ENCODE data around the gene PRKAR2A. TPM values are rescaled to one million over a fixed set of nuclear protein-coding genes. Genes with fewer than 3 reads are reported as not detected.

PRKAR2A gene
- total RNA-seq, 1 donor from 2014 or later = 47.6 TPM

- no peak overlapping the region for H3K4me3 Mint-ChIP-seq
- H3K27ac Mint-ChIP-seq (ENCODE audit: unreplicated experiment) = no peak overlapping the region
- no peaks in the 10 kb centered on the region for H3K36me3 Mint-ChIP-seq (ENCODE audit: low read depth)
- no peaks in the 10 kb centered on the region for H3K27me3 Mint-ChIP-seq (ENCODE audit: low read depth)
- H3K9me3 Mint-ChIP-seq = no peaks in the 10 kb centered on the region
- no peak for DNase-seq (ENCODE audit: low read depth, low spot score)
- H3K4me1 Mint-ChIP-seq = no peaks in the 10 kb centered on the region
- TF ChIP-seq, protein P1, sequence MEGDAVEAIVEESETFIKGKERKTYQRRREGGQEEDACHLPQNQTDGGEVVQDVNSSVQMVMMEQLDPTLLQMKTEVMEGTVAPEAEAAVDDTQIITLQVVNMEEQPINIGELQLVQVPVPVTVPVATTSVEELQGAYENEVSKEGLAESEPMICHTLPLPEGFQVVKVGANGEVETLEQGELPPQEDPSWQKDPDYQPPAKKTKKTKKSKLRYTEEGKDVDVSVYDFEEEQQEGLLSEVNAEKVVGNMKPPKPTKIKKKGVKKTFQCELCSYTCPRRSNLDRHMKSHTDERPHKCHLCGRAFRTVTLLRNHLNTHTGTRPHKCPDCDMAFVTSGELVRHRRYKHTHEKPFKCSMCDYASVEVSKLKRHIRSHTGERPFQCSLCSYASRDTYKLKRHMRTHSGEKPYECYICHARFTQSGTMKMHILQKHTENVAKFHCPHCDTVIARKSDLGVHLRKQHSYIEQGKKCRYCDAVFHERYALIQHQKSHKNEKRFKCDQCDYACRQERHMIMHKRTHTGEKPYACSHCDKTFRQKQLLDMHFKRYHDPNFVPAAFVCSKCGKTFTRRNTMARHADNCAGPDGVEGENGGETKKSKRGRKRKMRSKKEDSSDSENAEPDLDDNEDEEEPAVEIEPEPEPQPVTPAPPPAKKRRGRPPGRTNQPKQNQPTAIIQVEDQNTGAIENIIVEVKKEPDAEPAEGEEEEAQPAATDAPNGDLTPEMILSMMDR (conservative IDR thresholded peaks at IDR 0.05) = no peak
These were observed 34.0 kb upstream of the PRKAR2A start for GRCh38 chr3:48881652-48882114.

DNA sequence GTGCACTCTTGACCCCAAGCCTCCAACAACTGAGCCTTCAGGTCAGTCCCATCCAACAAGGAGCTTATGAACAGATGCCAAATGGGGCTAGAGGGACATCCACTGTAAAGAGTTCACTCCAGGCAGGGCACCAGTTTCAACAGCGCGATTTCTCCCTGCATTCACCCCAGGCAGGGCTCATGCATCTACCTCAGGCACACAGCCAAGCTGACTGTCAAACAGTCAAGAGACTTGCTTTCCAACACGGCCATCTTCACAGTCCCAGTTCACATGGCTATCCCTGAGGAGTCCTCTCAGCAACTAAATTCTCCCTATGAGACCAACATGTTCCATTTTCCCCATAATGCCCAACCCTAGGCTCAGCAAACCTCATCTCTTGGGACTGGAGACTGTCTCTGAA, 33.3 kb upstream of the PRKAR2A start:
- no peaks in the 10 kb centered on the region for H3K9me3 Mint-ChIP-seq

GRCh38 chr3:48879994-48880377, 32.3 kb upstream of the PRKAR2A start:
- H3K4me3 Mint-ChIP-seq = no peak overlapping the region

More for the DNA sequence above, 33.3 kb upstream of the PRKAR2A start:
- peak overlapping the region; percentile 37 for H3K27ac Mint-ChIP-seq (ENCODE audit: unreplicated experiment)
- H3K4me1 Mint-ChIP-seq = no peaks in the 10 kb centered on the region
- H3K36me3 Mint-ChIP-seq (ENCODE audit: low read depth) = no peaks in the 10 kb centered on the region
- TF ChIP-seq, protein P1 (conservative IDR thresholded peaks at IDR 0.05) = no peak
- no peaks in the 10 kb centered on the region for H3K27me3 Mint-ChIP-seq (ENCODE audit: low read depth)
- no peak for DNase-seq (ENCODE audit: low read depth, low spot score)
- no peak overlapping the region for H3K4me3 Mint-ChIP-seq

DNA sequence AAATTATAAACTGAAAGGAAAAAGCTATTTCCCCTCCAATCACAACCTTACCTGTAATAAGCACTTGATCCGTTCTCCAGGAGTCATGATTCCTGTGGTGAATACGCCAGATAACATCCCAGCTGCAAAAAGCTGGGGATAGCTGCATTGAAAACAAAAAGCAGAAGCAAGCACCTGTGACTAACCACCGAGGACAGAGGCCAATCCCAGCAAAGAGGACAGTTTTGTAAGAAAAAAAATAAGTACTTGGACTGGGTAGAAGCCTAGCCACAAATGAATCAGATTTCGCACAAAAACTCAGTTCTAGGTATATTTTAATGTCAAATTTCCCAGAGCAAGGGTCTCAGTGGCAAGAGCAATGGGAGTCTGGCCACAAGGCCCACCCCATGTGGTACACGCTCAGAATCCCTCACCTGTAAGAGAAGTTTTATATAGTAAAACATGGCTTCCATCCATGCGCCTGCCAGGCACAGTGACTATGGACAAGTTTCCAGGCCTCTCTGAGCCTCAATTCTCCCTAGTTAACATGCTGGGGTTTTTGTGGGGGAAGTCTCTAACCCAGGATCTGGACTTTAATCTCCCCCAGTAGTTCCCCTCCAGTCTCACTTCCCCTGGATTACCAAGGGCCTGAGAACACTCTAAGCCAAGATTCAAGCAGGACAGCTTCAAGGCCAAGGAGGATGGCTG, 31.8 kb upstream of the PRKAR2A start:
- Mint-ChIP-seq H3K27me3 (ENCODE audit: low read depth) (no peaks in the 10 kb centered on the region), H3K27ac (ENCODE audit: unreplicated experiment) (no peak overlapping the region), H3K9me3 (no peaks in the 10 kb centered on the region), H3K4me3 (no peak overlapping the region), H3K36me3 (ENCODE audit: low read depth) (no peaks in the 10 kb centered on the region), H3K4me1 (no peaks in the 10 kb centered on the region)
- DNase-seq (ENCODE audit: low read depth, low spot score) = no peak
- TF ChIP-seq, protein P1 (conservative IDR thresholded peaks at IDR 0.05) = no peak

More at GRCh38 chr3:48879994-48880377, 32.3 kb upstream of the PRKAR2A start:
- Mint-ChIP-seq H3K9me3 (no peaks in the 10 kb centered on the region), H3K27ac (ENCODE audit: unreplicated experiment) (no peak overlapping the region), H3K27me3 (ENCODE audit: low read depth) (no peaks in the 10 kb centered on the region), H3K4me1 (no peaks in the 10 kb centered on the region), H3K36me3 (ENCODE audit: low read depth) (no peaks in the 10 kb centered on the region)
- TF ChIP-seq, protein P1 (conservative IDR thresholded peaks at IDR 0.05) = no peak
- DNase-seq (ENCODE audit: low read depth, low spot score) = no peak

DNA sequence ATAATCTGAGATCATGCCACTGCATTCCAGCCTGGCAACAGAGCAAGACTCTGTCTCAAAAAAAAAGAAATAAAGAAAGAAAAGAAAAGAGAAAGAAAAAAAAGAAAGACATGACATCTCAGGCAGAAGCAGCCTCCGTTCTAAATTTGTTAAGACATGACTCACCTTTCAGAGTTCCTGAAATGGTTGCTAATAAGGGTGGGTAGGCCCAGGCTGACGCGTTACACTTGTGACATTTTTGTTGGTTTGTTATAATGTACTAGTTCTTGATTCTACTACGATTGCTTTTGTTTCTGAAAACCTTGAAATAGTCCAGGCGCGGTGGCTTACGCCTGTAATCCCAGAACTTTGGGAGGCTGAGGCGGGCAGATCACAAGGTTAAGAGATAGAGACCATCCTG, 30.0 kb upstream of the PRKAR2A start:
- Mint-ChIP-seq H3K27me3 (ENCODE audit: low read depth) (no peaks in the 10 kb centered on the region), H3K4me1 (no peaks in the 10 kb centered on the region), H3K4me3 (no peak overlapping the region), H3K27ac (ENCODE audit: unreplicated experiment) (no peak overlapping the region), H3K9me3 (no peaks in the 10 kb centered on the region), H3K36me3 (ENCODE audit: low read depth) (no peaks in the 10 kb centered on the region)
- TF ChIP-seq, protein P1 (conservative IDR thresholded peaks at IDR 0.05) = no peak
- no peak for DNase-seq (ENCODE audit: low read depth, low spot score)

All from neural crest cell (in vitro differentiated cells).